ENCODE results near the gene CNIH1.
A peak's percentile ranks its signal among the peaks of the same experiment; 100 is the strongest.

CNIH1 gene

GRCh38 chr14:54440873-54441868 is at the start of gene CNIH1:
Gene CNIH1 (minus strand): TSS chr14:54441374. CDS start chr14:54441327, 47 bp downstream.
- DNase-seq (ENCODE audit: low read depth): peak; percentile 72

GRCh38 chr14:54490445-54491175 is 49.4 kb upstream of the CNIH1 start:
- H3K4me3 ChIP-seq (ENCODE audit: low read depth, low read length): no peak overlapping the region
- DNase-seq (ENCODE audit: low read depth): no peak

More at GRCh38 chr14:54440873-54441868, at the start of gene CNIH1:
- peak within 1 kb of the TSS; percentile 68 for H3K4me3 ChIP-seq (ENCODE audit: low read depth, low read length)

- DNase-seq (ENCODE audit: low read depth): no peak
- H3K4me3 ChIP-seq (ENCODE audit: low read depth, low read length): no peak overlapping the region
Measured at GRCh38 chr14:54489731-54490444, 48.7 kb upstream of the CNIH1 start.

GRCh38 chr14:54489318-54489683 is 48.1 kb upstream of the CNIH1 start:
- H3K4me3 ChIP-seq (ENCODE audit: low read depth, low read length): peak overlapping the region; percentile 93
- DNase-seq (ENCODE audit: low read depth): no peak

GRCh38 chr14:54488646-54489317 is 47.6 kb upstream of the CNIH1 start, which contains the start of gene GMFB:
Gene GMFB (minus strand): TSS chr14:54488980. CDS start chr14:54488927, 53 bp downstream.
- DNase-seq (ENCODE audit: low read depth): peak; percentile 75
- peak within 1 kb of the TSS; percentile 93 for H3K4me3 ChIP-seq (ENCODE audit: low read depth, low read length)

DNA sequence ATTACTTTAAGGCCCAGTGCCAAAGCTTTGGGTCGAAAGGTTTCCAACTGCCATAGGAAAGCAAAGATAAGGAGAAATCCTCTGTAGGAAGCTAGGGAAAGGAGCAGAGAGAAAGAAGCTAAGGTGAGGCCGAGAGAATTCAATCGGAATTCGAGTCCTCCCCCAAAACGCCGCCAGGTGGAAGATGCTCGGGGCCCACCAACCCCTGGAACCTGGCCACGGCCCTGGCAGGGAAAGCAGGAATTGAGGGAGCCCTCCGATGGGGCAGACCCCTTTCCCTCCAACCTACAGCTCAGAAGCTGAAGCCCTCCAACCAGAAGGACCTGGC is 47.1 kb upstream of the CNIH1 start:
- no peak for DNase-seq (ENCODE audit: low read depth)
- peak overlapping the region; percentile 93 for H3K4me3 ChIP-seq (ENCODE audit: low read depth, low read length)

- H3K4me3 ChIP-seq (ENCODE audit: low read depth, low read length): peak overlapping the region; percentile 93
Measured at GRCh38 chr14:54487771-54488170, 46.6 kb upstream of the CNIH1 start.

DNA sequence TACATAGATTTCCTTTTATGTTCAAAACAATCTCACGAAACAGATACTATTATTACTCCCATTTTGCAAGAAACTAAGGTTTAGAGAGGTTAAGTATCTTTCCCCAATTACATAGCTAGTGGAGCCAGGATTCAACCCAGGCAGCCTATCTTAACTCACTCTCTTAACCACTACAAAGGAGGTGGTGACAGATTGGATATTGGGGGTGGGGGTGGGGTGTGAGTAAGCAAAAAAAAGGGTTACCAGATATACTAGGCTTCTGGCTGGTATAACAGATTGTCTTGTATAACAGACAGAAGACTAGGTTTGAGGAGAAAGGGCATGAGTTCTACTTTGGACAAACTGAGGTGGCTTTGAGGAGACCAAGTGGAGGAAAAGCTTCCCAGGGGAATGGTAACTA is 45.5 kb upstream of the CNIH1 start:
- no peak overlapping the region for H3K4me3 ChIP-seq (ENCODE audit: low read depth, low read length)
- no peak for DNase-seq (ENCODE audit: low read depth)

More at GRCh38 chr14:54487771-54488170, 46.6 kb upstream of the CNIH1 start:
- no peak for DNase-seq (ENCODE audit: low read depth)

DNA sequence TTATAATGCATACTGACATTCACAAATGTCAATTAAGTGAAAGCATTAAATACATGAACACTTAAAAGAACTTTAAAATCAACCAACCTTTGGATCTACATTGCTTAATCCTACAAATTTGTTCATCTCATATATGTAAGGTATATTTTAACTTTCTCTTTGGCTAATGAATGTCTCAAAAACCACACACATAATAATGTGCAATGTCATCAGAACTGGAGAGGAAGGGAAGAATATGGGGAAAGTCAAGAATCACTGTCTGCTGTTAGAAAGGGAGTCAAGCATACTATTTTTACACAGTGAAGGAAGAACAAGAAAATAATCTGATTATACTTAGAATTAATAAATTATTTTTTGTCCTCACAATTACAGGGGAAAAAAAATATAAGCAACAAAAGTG is 42.7 kb upstream of the CNIH1 start:
- H3K4me3 ChIP-seq (ENCODE audit: low read depth, low read length): no peak overlapping the region
- DNase-seq (ENCODE audit: low read depth): no peak

DNA sequence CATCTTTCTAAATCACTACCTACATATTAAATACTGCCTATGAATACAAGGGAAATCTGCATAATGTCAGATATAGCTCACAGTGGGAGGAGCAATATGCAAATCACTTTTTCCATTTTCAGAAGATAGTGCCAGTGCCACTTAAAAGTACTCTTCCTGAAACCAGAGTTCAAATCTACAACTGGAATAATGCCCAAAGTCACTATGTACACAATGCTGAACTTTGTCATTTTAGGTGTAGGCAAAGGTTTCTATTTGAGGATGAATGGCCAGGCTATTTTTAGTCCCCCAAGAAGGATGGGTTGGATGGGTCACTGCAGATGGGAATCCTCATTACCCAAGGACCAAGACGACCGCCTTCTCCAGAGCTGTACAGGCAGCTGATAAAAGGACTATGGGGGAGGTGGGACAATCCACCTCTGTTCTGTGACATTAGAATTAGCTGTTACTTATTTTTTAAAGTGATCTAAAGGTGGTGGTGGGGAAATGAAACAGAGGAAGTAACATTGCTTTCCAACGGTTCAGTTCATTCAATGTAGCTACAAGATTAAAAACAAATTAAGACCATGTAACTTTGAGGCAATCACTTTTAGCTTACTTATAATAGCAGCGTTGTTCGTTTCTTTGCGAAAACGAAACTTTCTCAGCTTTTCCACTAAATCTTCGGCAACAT is 42.0 kb upstream of the CNIH1 start:
- no peak for DNase-seq (ENCODE audit: low read depth)
- H3K4me3 ChIP-seq (ENCODE audit: low read depth, low read length): no peak overlapping the region

- H3K4me3 ChIP-seq (ENCODE audit: low read depth, low read length): no peak overlapping the region
- no peak for DNase-seq (ENCODE audit: low read depth)
Measured at GRCh38 chr14:54481695-54482094, 40.5 kb upstream of the CNIH1 start.

GRCh38 chr14:54480830-54481562 is 39.8 kb upstream of the CNIH1 start:
- H3K4me3 ChIP-seq (ENCODE audit: low read depth, low read length): no peak overlapping the region
- DNase-seq (ENCODE audit: low read depth): no peak

DNA sequence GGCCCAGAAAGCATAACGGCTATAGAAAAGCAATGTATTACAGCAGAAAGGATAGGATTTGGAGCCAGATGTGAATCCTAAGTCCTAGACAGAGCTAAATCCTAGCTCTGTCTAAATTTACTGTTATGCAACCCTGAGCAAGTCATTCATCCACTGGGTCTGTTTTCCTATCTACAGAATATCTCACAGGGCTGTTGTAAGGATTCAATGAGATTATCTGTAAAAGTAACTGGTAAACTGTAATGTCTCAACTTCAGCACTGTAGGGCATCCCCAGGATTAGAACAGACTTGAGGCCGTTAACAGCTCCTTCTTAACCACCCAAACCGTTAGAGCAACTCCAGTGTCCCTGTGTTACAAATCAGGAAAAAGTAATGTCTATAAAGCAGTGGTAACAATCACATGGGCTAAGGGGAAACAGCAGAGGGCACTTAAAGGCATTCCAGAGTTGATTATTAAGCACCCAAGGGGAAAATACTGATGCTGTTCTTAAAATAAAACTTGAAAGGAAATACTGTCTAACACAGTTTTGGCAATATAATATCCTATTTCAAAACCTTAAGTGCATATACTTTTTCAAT is 37.6 kb upstream of the CNIH1 start:
- DNase-seq (ENCODE audit: low read depth): no peak
- H3K4me3 ChIP-seq (ENCODE audit: low read depth, low read length): no peak overlapping the region

DNA sequence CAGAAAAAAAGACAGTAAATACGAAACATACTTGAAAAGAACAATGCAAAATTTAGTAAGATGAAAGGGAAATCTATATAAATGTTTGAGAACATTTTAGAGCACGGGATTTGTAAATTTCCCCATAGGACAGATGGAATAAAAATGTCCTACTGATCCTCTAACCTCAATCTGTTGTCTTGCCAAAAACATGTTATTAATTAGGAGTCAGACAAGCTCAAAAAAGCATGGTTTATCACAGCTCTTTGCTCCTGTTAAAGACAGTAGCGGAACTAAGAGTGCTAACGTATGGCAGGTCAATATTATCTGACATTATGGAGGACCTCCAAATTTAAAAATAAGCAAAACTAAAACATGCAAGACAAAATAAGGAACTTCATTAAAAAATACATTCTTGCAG is 34.7 kb upstream of the CNIH1 start:
- no peak for DNase-seq (ENCODE audit: low read depth)

GRCh38 chr14:54475187-54475899 is 34.2 kb upstream of the CNIH1 start:
- DNase-seq (ENCODE audit: low read depth): no peak
- no peak overlapping the region for H3K4me3 ChIP-seq (ENCODE audit: low read depth, low read length)

More for the DNA sequence above, 34.7 kb upstream of the CNIH1 start:
- no peak overlapping the region for H3K4me3 ChIP-seq (ENCODE audit: low read depth, low read length)

DNA sequence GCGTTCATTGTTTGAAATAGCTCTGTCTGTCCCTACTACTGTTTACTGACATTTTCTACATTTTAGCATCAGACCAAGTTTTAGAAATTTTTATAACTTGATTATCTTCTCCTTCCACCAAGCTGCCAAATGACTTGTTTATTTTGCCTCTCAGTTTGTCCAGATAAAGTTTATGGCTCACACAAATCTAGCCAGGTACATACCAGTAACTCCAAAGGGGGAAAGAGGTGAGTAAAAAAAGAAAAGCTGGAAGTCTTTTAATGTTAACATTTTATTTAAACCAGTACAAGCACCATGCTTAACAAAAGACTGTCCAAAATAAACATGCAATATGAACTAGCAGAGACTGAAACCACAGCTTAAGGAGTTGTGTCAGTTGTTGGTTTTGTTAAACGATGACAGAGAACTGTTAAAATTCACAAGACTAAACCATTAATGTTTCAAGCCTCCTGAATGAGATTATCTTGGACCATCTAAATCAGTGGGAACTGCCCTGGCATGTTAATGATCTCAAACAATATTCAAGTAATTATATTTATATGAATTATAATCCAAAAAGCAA is 33.1 kb upstream of the CNIH1 start:
- H3K4me3 ChIP-seq (ENCODE audit: low read depth, low read length): no peak overlapping the region
- DNase-seq (ENCODE audit: low read depth): no peak

DNA sequence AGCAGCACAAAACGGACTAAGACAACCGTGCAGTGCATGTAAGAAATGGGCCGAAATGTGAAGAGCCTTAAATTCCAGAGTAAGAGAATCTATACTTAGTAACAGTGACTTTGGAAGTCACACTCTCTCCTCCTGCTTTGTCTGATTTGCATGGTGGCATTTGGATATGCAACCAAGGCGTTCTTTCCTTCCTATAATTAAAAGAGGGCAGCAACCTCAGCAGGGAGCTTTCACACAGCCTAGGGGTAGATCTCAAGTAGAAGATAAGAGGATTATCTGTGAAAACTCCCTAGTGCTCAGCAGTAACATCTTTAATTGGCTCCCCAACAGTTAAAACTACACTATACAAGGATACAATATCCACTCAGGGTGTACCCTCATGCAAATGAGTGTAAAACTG is 31.1 kb upstream of the CNIH1 start:
- DNase-seq (ENCODE audit: low read depth): no peak
- no peak overlapping the region for H3K4me3 ChIP-seq (ENCODE audit: low read depth, low read length)
